Measurements from ENCODE around the gene SULF2.

Gene SULF2

DNA sequence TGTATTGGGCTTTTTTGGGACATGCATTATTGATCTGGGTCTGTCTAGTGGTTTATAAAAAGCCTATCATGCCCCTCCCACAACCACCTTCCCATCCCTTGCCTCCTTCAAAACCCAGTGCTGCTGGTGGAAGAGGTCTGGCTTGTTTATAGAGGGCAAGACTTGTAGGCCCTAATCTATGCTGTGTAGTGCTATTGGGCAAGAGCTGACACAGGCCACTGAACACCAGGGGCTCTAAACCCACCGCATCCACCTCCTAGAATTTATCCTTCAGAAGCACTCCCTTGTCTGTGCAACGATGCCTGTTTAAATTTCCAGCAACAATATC lies 30.9 kb downstream of the SULF2 start:
- Histone ChIP-seq H3K27me3 (ENCODE audit: control insufficient read depth, insufficient read depth, low read length) (peaks cover 31% of the 10 kb centered on the region), H3K4me1 (ENCODE audit: control insufficient read depth, insufficient read depth, low read length) (no peaks in the 10 kb centered on the region), H3K4me3 (ENCODE audit: low read length) (no peak overlapping the region), H3K36me3 (ENCODE audit: insufficient read depth, low read length) (no peaks in the 10 kb centered on the region), H3K9me3 (replicated peaks; ENCODE audit: low read length) (no peaks in the 10 kb centered on the region), H3K4me2 (ENCODE audit: low read length) (no peak overlapping the region), H3K9ac (ENCODE audit: low read depth, low read length) (no peak overlapping the region)

DNA sequence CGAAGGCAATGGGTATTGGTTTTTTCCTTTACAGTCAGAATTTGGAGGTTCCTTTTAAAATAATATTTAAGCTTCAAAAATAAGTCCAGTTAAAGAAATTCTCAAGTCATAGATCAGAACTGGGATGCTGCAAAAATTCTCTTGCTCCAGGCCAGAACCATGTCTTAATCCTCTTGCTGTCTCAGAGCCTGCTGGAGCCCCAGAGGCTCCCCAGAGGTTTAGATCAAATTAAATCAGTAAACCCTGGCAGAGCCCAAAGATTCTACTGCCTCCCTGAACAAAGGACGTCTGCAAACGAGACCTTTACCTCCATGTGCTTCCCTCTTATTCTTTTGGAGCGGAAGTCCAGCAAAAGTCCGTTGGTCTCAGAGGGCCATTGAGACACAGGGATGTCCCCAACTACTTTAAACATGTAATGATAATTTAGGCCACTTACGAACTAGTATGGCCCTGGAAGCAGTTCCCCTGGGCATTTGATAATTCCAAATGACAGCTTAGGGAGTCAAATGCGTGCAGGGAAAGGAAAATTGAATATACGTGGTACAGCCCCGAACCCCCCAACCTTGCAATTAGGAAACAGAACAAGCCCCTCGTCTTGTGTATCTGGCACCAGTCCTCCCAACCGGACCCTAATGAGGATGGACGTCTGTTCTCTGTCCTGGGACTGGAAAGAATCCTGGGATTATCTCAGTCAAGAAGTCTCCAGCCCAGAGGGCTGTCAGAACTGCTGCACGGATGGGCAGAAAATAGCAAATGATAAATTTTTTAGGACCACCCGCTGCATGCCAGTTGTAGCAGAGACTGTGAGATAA lies 31.5 kb downstream of the SULF2 start:
- H3K27me3 ChIP-seq (ENCODE audit: control insufficient read depth, insufficient read depth, low read length) = peaks cover 31% of the 10 kb centered on the region
- no peak overlapping the region for H3K9ac ChIP-seq (ENCODE audit: low read depth, low read length)
- no peaks in the 10 kb centered on the region for H3K4me1 ChIP-seq (ENCODE audit: control insufficient read depth, insufficient read depth, low read length)
- H3K4me2 ChIP-seq (ENCODE audit: low read length) = no peak overlapping the region
- no peaks in the 10 kb centered on the region for H3K36me3 ChIP-seq (ENCODE audit: insufficient read depth, low read length)
- no peaks in the 10 kb centered on the region for H3K9me3 ChIP-seq (replicated peaks; ENCODE audit: low read length)
- no peak overlapping the region for H3K4me3 ChIP-seq (ENCODE audit: low read length)

DNA sequence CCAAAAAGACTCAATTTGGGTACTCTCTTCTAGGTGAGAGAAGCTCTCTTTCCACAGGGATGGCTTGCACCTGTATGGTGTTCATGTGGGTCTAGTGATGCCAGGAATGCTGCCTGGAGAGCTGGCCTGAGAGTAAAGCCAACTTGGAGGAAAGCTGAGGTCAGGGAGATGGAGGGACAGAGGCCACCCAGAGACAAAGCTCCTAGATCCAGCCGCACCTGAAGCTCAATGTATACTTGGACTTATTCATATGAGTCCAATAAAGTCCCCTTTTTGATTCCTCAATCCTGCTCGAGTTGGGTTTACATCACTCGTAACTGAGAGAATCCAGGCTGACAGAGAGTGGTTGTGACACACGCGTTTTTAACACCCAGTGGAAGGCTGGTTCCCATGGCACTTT lies 33.8 kb downstream of the SULF2 start:
- Histone ChIP-seq H3K36me3 (ENCODE audit: insufficient read depth, low read length) (no peaks in the 10 kb centered on the region), H3K9ac (ENCODE audit: low read depth, low read length) (no peak overlapping the region), H3K27me3 (ENCODE audit: control insufficient read depth, insufficient read depth, low read length) (peaks cover 35% of the 10 kb centered on the region), H3K9me3 (replicated peaks; ENCODE audit: low read length) (no peaks in the 10 kb centered on the region), H3K4me2 (ENCODE audit: low read length) (no peak overlapping the region), H3K4me3 (ENCODE audit: low read length) (no peak overlapping the region), H3K4me1 (ENCODE audit: control insufficient read depth, insufficient read depth, low read length) (no peaks in the 10 kb centered on the region)

DNA sequence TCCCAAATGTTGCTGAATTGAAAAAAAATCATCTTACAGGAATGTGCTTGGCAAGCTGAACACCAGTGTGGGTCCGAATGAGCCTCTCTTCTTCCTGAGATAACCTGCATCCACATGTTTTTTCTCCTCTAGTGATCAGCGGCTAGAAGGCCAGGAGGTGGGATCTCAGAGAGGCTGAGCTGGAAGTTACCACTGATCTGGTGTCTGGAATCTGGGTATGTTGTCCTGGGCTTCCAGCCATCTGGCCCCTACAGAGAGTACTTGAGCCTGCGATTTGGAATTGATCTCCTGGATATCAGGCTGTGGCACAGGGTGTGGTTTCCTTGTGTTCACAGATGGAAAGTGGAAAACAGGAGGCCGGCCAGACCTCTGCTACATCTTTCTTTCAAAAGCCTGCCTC lies 35.9 kb downstream of the SULF2 start:
- Histone ChIP-seq H3K4me3 (ENCODE audit: low read length) (no peak overlapping the region), H3K9ac (ENCODE audit: low read depth, low read length) (no peak overlapping the region), H3K36me3 (ENCODE audit: insufficient read depth, low read length) (no peaks in the 10 kb centered on the region)

DNA sequence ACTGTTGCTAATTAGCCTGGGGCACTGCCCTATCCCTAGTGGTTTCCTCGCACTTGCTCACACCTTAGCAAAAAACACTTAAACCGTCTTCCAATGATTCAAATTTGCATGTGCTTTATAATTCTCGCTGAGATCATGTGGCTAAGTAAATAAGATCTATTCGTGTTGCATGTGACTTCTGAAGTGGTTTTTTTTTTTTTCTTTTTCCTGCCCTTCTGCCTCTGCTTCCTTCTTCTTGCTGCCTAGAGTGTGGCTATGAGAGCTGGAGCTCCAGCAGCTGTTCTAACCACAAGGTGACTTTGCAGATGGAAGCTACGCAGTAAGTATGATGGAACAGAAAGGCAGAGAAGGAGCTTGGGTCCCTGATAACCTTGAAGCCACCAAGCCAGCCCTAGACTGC lies 36.5 kb downstream of the SULF2 start:
- Histone ChIP-seq H3K9ac (ENCODE audit: low read depth, low read length) (no peak overlapping the region), H3K4me1 (ENCODE audit: control insufficient read depth, insufficient read depth, low read length) (no peaks in the 10 kb centered on the region), H3K4me2 (ENCODE audit: low read length) (no peak overlapping the region), H3K36me3 (ENCODE audit: insufficient read depth, low read length) (no peaks in the 10 kb centered on the region), H3K27me3 (ENCODE audit: control insufficient read depth, insufficient read depth, low read length) (peaks cover 25% of the 10 kb centered on the region), H3K4me3 (ENCODE audit: low read length) (no peak overlapping the region), H3K9me3 (replicated peaks; ENCODE audit: low read length) (no peaks in the 10 kb centered on the region)

More for the DNA sequence above, 35.9 kb downstream of the SULF2 start:
- Histone ChIP-seq H3K27me3 (ENCODE audit: control insufficient read depth, insufficient read depth, low read length) (peaks cover 28% of the 10 kb centered on the region), H3K4me2 (ENCODE audit: low read length) (no peak overlapping the region), H3K9me3 (replicated peaks; ENCODE audit: low read length) (no peaks in the 10 kb centered on the region), H3K4me1 (ENCODE audit: control insufficient read depth, insufficient read depth, low read length) (no peaks in the 10 kb centered on the region)

DNA sequence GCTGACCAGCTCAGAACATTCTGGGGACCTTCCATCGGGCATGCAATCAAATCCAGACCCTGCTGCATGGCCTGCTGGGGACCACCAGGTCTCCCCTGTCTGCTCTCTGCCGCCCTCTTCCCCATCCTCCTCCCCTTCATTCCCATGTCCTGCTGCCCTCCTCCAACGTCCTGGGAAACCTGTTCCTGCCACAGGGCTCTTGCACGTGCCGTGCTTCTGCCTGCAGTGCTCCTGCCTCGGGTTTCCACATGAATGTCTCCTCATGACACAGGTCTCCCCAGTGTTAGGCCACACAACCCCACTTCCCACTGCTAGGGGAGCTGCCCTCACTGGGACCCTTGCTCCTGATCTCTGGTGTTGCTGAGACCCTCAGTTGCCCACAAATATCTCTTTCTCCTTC lies 37.2 kb downstream of the SULF2 start:
- Histone ChIP-seq H3K9me3 (replicated peaks; ENCODE audit: low read length) (no peaks in the 10 kb centered on the region), H3K36me3 (ENCODE audit: insufficient read depth, low read length) (no peaks in the 10 kb centered on the region), H3K4me2 (ENCODE audit: low read length) (no peak overlapping the region), H3K4me3 (ENCODE audit: low read length) (no peak overlapping the region), H3K27me3 (ENCODE audit: control insufficient read depth, insufficient read depth, low read length) (peaks cover 25% of the 10 kb centered on the region), H3K4me1 (ENCODE audit: control insufficient read depth, insufficient read depth, low read length) (no peaks in the 10 kb centered on the region), H3K9ac (ENCODE audit: low read depth, low read length) (no peak overlapping the region)

DNA sequence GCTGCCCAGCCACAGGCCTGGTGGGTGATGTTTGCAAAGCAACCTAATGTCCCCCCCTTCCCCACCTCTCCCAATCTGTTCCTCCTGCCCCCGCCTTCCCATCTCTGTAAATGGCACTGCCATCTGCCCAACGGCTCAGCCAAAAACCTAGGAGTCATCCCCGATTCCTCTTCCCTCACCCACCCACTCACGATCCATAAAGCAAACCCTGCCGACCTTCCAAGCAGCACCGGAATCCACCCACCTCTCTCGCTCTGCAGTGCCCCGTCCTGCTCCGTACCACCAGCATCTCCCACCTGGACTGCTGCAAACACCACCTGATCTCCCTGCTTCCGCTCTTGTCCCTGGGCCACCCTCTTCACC lies 37.6 kb downstream of the SULF2 start:
- H3K9ac ChIP-seq (ENCODE audit: low read depth, low read length) = no peak overlapping the region

DNA sequence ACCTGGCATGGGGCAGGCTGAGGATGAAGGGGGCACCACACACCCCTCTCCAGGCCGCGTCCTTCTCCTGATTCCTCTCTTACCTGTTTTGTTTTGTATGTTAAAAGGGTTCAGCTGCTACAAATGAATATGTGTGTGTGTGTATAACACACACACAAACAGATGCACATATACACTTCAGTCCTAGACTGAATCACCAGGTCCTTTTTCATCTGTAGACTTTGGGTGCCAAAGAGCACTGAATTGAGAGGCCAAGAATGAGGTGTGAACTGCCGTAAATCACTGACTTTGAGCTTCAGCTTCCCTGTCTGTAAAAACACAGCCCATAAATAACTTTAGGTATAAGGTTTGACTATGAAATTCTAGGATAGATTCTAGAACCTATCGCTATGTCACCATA lies 40.5 kb downstream of the SULF2 start:
- Histone ChIP-seq H3K36me3 (ENCODE audit: insufficient read depth, low read length) (no peaks in the 10 kb centered on the region), H3K4me1 (ENCODE audit: control insufficient read depth, insufficient read depth, low read length) (no peaks in the 10 kb centered on the region), H3K4me3 (ENCODE audit: low read length) (no peak overlapping the region)

More for the DNA sequence above, 37.6 kb downstream of the SULF2 start:
- no peak overlapping the region for H3K4me2 ChIP-seq (ENCODE audit: low read length)
- H3K9me3 ChIP-seq (replicated peaks; ENCODE audit: low read length) = no peaks in the 10 kb centered on the region
- no peaks in the 10 kb centered on the region for H3K4me1 ChIP-seq (ENCODE audit: control insufficient read depth, insufficient read depth, low read length)
- H3K36me3 ChIP-seq (ENCODE audit: insufficient read depth, low read length) = no peaks in the 10 kb centered on the region
- peaks cover 25% of the 10 kb centered on the region for H3K27me3 ChIP-seq (ENCODE audit: control insufficient read depth, insufficient read depth, low read length)
- H3K4me3 ChIP-seq (ENCODE audit: low read length) = no peak overlapping the region

DNA sequence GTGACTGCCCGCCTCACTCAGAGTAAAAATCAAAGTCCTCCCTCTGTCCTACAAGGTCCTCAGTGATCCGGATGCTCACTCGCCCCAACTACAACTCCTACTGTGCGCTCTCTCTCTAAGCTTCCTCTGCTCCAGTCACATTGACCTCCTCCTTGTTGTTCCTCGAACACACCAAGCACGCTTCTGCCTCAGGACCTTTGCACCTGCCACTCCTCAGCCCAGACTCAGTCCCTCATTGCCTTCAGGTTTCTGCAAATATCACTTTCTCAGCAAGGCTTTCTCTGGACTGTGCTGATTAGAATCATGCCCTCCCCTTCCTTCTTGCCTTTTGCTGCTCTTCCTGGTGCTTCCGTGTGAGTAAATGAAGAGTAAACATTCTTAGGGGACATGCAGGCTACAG lies 41.6 kb downstream of the SULF2 start:
- no peak overlapping the region for H3K9ac ChIP-seq (ENCODE audit: low read depth, low read length)
- peaks cover 29% of the 10 kb centered on the region for H3K27me3 ChIP-seq (ENCODE audit: control insufficient read depth, insufficient read depth, low read length)
- H3K9me3 ChIP-seq (replicated peaks; ENCODE audit: low read length) = no peaks in the 10 kb centered on the region
- H3K36me3 ChIP-seq (ENCODE audit: insufficient read depth, low read length) = no peaks in the 10 kb centered on the region
- H3K4me1 ChIP-seq (ENCODE audit: control insufficient read depth, insufficient read depth, low read length) = no peaks in the 10 kb centered on the region
- no peak overlapping the region for H3K4me2 ChIP-seq (ENCODE audit: low read length)
- no peak overlapping the region for H3K4me3 ChIP-seq (ENCODE audit: low read length)

More for the DNA sequence above, 40.5 kb downstream of the SULF2 start:
- Histone ChIP-seq H3K9me3 (replicated peaks; ENCODE audit: low read length) (no peaks in the 10 kb centered on the region), H3K27me3 (ENCODE audit: control insufficient read depth, insufficient read depth, low read length) (peaks cover 33% of the 10 kb centered on the region), H3K4me2 (ENCODE audit: low read length) (no peak overlapping the region), H3K9ac (ENCODE audit: low read depth, low read length) (no peak overlapping the region)

DNA sequence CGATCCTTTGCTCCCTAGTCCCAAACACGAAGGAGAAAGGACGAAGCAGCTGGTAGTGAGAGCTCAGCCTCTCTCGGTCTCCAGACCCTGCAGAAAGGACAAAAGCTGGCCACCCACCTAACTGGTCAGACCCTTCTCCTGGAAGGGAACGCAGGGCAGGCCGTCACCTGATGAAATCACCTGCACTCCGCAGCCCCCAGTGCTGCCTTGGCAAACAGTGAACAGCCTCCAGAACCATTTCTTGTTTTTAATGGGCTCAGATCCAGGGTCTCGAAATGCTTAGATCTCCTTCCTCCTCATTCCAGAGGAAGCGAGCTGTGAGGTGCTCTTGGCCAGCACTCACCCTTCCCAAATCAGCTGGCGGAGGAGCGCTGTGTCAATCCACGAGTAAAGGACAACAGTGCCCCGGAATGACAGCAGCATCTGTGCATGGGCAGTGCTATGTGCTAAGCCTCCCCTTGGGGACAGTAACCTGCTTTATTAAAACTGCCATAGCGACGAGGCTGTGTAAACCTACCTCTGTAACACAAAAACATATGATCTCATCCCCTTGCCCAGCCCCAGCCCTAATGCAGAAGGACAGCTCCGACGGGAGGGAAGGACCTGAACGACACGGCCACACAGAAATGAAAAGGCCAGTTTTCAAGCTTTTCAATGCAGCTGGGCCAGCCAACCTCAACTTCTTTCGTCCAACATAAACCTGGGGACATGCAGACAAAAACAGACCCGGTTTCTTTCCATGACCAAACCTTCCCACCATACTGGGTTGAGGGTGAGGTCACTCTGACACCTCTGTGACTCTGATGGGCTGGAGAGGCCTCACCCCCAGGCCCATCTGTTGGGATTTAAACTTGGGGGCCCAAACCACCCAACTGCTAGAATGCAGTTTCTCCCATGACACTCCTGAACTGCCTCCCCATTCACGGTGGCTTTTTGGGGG lies 43.3 kb downstream of the SULF2 start:
- H3K9me3 ChIP-seq (replicated peaks; ENCODE audit: low read length) = no peaks in the 10 kb centered on the region
- no peaks in the 10 kb centered on the region for H3K36me3 ChIP-seq (ENCODE audit: insufficient read depth, low read length)
- no peak overlapping the region for H3K4me2 ChIP-seq (ENCODE audit: low read length)
- H3K9ac ChIP-seq (ENCODE audit: low read depth, low read length) = no peak overlapping the region
- H3K4me3 ChIP-seq (ENCODE audit: low read length) = no peak overlapping the region
- H3K27me3 ChIP-seq (ENCODE audit: control insufficient read depth, insufficient read depth, low read length) = peaks cover 21% of the 10 kb centered on the region
- H3K4me1 ChIP-seq (ENCODE audit: control insufficient read depth, insufficient read depth, low read length) = no peaks in the 10 kb centered on the region

DNA sequence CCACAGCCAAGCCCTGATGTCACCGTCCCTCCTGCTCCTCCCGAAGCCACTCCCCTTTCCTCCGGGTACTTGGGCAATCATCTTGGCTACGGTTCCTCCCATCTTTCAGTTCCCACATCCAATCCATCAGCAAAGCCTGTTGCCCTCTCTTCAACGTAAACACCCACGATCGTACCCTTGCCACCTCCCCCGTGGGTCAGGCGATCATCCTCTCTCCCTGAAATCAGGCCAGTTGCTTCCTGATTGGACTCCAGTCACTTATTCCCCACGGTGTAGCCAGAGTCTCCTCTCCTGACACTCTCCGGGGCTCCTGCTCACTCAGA lies 44.5 kb downstream of the SULF2 start:
- no peaks in the 10 kb centered on the region for H3K9me3 ChIP-seq (replicated peaks; ENCODE audit: low read length)
- H3K9ac ChIP-seq (ENCODE audit: low read depth, low read length) = no peak overlapping the region
- no peaks in the 10 kb centered on the region for H3K4me1 ChIP-seq (ENCODE audit: control insufficient read depth, insufficient read depth, low read length)
- no peak overlapping the region for H3K4me3 ChIP-seq (ENCODE audit: low read length)
- H3K4me2 ChIP-seq (ENCODE audit: low read length) = no peak overlapping the region
- peaks cover 13% of the 10 kb centered on the region for H3K27me3 ChIP-seq (ENCODE audit: control insufficient read depth, insufficient read depth, low read length)
- H3K36me3 ChIP-seq (ENCODE audit: insufficient read depth, low read length) = no peaks in the 10 kb centered on the region

Data from skeletal muscle satellite cell (primary cell).